ENCODE results near the gene IL13. TPM values are rescaled to one million over a fixed set of nuclear protein-coding genes. Genes with fewer than 3 reads are reported as not detected.

Gene IL13
- total RNA-seq, result not detected
- long read RNA-seq, result 0 reads

GRCh38 chr5:132657676-132658380 is at the start of gene IL13:
Gene IL13, plus strand, starts transcription at chr5:132658173. Its CDS starts 14 bp downstream, at chr5:132658187.
- H3K9me3 ChIP-seq (replicated peaks), result no peaks in the 10 kb centered on the region
- no peak for TF ChIP-seq CTCF (IDR thresholded peaks at IDR 0.05; ENCODE audit: borderline replicate concordance)
- no peak for DNase-seq
- peaks cover 14% of the 10 kb centered on the region for H3K4me1 ChIP-seq
- H3K36me3 ChIP-seq, result no peaks in the 10 kb centered on the region
- H3K4me3 ChIP-seq, result no peak within 1 kb of the TSS
- H3K27ac ChIP-seq (replicated peaks), result no peak within 1 kb of the TSS
- peaks cover 52% of the 10 kb centered on the region for H3K27me3 ChIP-seq (ENCODE audit: low read depth)
- intact Hi-C loops (cut with micrococcal nuclease), result no loop called here

GRCh38 chr5:132611965-132612364 is 46.0 kb upstream of the IL13 start:
- H3K36me3 ChIP-seq, result peaks cover 91% of the 10 kb centered on the region

GRCh38 chr5:132612846-132613245 is 45.1 kb upstream of the IL13 start:
- TF ChIP-seq CTCF (IDR thresholded peaks at IDR 0.05; ENCODE audit: borderline replicate concordance), result no peak
- intact Hi-C loops (cut with micrococcal nuclease), result no loop called here
- H3K27ac ChIP-seq (replicated peaks), result no peak overlapping the region
- H3K4me3 ChIP-seq, result no peak overlapping the region
- no peak for DNase-seq
- H3K9me3 ChIP-seq (replicated peaks), result no peaks in the 10 kb centered on the region
- H3K36me3 ChIP-seq, result peaks cover 93% of the 10 kb centered on the region
- H3K4me1 ChIP-seq, result no peaks in the 10 kb centered on the region
- H3K27me3 ChIP-seq (ENCODE audit: low read depth), result no peaks in the 10 kb centered on the region

More at GRCh38 chr5:132611965-132612364, 46.0 kb upstream of the IL13 start:
- no peak overlapping the region for H3K4me3 ChIP-seq
- H3K27ac ChIP-seq (replicated peaks), result no peak overlapping the region
- TF ChIP-seq CTCF (IDR thresholded peaks at IDR 0.05; ENCODE audit: borderline replicate concordance), result no peak
- H3K9me3 ChIP-seq (replicated peaks), result no peaks in the 10 kb centered on the region
- H3K27me3 ChIP-seq (ENCODE audit: low read depth), result no peaks in the 10 kb centered on the region
- no peaks in the 10 kb centered on the region for H3K4me1 ChIP-seq
- DNase-seq, result no peak
- intact Hi-C loops (cut with micrococcal nuclease), result no loop called here

- H3K4me3 ChIP-seq, result no peak overlapping the region
- intact Hi-C loops (cut with micrococcal nuclease), result no loop called here
- no peaks in the 10 kb centered on the region for H3K27me3 ChIP-seq (ENCODE audit: low read depth)
- no peak for DNase-seq
- H3K27ac ChIP-seq (replicated peaks), result no peak overlapping the region
- no peaks in the 10 kb centered on the region for H3K4me1 ChIP-seq
- TF ChIP-seq CTCF (IDR thresholded peaks at IDR 0.05; ENCODE audit: borderline replicate concordance), result no peak
- H3K9me3 ChIP-seq (replicated peaks), result no peaks in the 10 kb centered on the region
- H3K36me3 ChIP-seq, result peaks cover 59% of the 10 kb centered on the region
Measured at GRCh38 chr5:132621699-132622098, 36.3 kb upstream of the IL13 start.

GRCh38 chr5:132622608-132623007 is 35.4 kb upstream of the IL13 start:
- no peaks in the 10 kb centered on the region for H3K9me3 ChIP-seq (replicated peaks)
- H3K4me1 ChIP-seq, result no peaks in the 10 kb centered on the region
- H3K4me3 ChIP-seq, result no peak overlapping the region
- intact Hi-C loops (cut with micrococcal nuclease), result no loop called here
- H3K36me3 ChIP-seq, result peaks cover 50% of the 10 kb centered on the region
- no peaks in the 10 kb centered on the region for H3K27me3 ChIP-seq (ENCODE audit: low read depth)
- TF ChIP-seq CTCF (IDR thresholded peaks at IDR 0.05; ENCODE audit: borderline replicate concordance), result no peak
- DNase-seq, result no peak
- no peak overlapping the region for H3K27ac ChIP-seq (replicated peaks)

Measured in left ventricle myocardium inferior (tissue), 1 donor.